ENCODE measurements around the gene MAP2K3.

MAP2K3 gene

GRCh38 chr17:21293831-21294210, 9.3 kb downstream of the MAP2K3 start:
- no peak for DNase-seq
- Mint-ChIP-seq H3K36me3 (ENCODE audit: low read depth) (peaks cover 78% of the 10 kb centered on the region), H3K4me1 (ENCODE audit: low read depth) (peaks cover 40% of the 10 kb centered on the region), H3K27me3 (peaks cover 10% of the 10 kb centered on the region), H3K9me3 (no peaks in the 10 kb centered on the region), H3K27ac (peak overlapping the region; percentile 76), H3K4me3 (no peak overlapping the region)

- Mint-ChIP-seq H3K27ac (peak overlapping the region; percentile 76), H3K27me3 (peaks cover 10% of the 10 kb centered on the region), H3K4me3 (no peak overlapping the region), H3K9me3 (no peaks in the 10 kb centered on the region), H3K4me1 (ENCODE audit: low read depth) (peaks cover 33% of the 10 kb centered on the region), H3K36me3 (ENCODE audit: low read depth) (peaks cover 81% of the 10 kb centered on the region)
- DNase-seq = no peak
These were observed 10.0 kb downstream of the MAP2K3 start for GRCh38 chr17:21294321-21295035.

DNA sequence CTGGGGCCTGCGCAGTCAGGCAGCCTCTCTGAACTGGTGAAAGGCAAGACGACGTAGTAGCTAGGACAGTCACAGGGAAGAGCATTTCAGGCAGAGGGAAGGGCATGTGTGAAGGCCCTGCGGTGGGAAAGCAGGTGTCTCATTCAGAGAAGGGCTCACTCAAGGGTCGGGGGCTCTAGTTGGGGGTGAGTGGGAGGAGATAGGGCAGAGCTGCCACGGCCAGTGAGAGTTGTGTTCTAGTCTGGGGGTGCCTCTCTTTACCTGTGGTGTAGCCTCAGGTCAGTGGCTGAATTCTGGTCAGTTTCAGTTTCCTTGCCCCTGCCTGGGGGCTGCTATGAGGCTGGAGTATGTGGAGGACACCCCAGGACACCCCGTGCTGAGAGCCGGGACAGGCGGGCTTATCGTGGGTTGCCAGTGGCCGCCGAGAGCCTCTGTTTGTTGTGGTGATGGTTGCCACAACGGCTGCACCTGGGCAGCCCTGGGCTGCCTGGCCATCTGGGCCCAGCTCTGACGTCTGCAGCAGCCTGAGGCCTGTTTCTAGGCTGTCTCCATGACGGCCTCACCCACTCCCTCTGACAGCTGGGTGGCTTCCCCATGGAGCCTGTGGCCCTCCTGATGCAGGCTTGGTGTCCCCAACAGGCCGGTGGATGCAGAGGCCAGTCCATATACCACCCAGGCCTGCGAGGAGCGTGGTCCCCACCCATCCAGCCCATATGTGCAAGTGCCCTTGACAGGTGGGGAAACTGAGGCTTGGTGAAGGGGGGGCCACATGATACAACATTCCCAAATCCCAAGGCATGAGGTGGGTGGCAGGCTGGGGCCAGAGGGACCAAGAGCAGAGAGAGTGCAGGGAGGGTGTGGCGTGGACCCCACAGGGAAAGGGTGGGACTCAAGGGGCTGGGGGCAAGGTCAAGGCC, 10.8 kb downstream of the MAP2K3 start:
- Mint-ChIP-seq H3K27me3 (peaks cover 10% of the 10 kb centered on the region), H3K36me3 (ENCODE audit: low read depth) (peaks cover 82% of the 10 kb centered on the region), H3K27ac (peak overlapping the region; percentile 76), H3K9me3 (no peaks in the 10 kb centered on the region), H3K4me1 (ENCODE audit: low read depth) (peaks cover 26% of the 10 kb centered on the region), H3K4me3 (no peak overlapping the region)
- no peak for DNase-seq

- Mint-ChIP-seq H3K4me3 (no peak overlapping the region), H3K4me1 (ENCODE audit: low read depth) (peaks cover 19% of the 10 kb centered on the region), H3K27me3 (peaks cover 5% of the 10 kb centered on the region), H3K27ac (peak overlapping the region; percentile 75), H3K36me3 (ENCODE audit: low read depth) (peaks cover 82% of the 10 kb centered on the region), H3K9me3 (no peaks in the 10 kb centered on the region)
- no peak for DNase-seq
These were observed 11.8 kb downstream of the MAP2K3 start for GRCh38 chr17:21296097-21297025.

- Mint-ChIP-seq H3K27ac (peak overlapping the region; percentile 75), H3K4me1 (ENCODE audit: low read depth) (peaks cover 16% of the 10 kb centered on the region), H3K4me3 (no peak overlapping the region), H3K9me3 (no peaks in the 10 kb centered on the region), H3K27me3 (no peaks in the 10 kb centered on the region), H3K36me3 (ENCODE audit: low read depth) (peaks cover 83% of the 10 kb centered on the region)
- no peak for DNase-seq
These were observed 12.6 kb downstream of the MAP2K3 start for GRCh38 chr17:21297026-21297520.

- no peak for DNase-seq
- Mint-ChIP-seq H3K4me3 (no peak overlapping the region), H3K27me3 (no peaks in the 10 kb centered on the region), H3K36me3 (ENCODE audit: low read depth) (peaks cover 83% of the 10 kb centered on the region), H3K4me1 (ENCODE audit: low read depth) (peaks cover 13% of the 10 kb centered on the region), H3K9me3 (no peaks in the 10 kb centered on the region), H3K27ac (peak overlapping the region; percentile 22)
These were observed 13.1 kb downstream of the MAP2K3 start for GRCh38 chr17:21297597-21297996.

- H3K27me3 Mint-ChIP-seq = no peaks in the 10 kb centered on the region
These were observed 13.8 kb downstream of the MAP2K3 start for GRCh38 chr17:21298056-21298982.

GRCh38 chr17:21298983-21299519, 14.5 kb downstream of the MAP2K3 start:
- Mint-ChIP-seq H3K4me1 (ENCODE audit: low read depth) (peaks cover 10% of the 10 kb centered on the region), H3K36me3 (ENCODE audit: low read depth) (peaks cover 88% of the 10 kb centered on the region)

More at GRCh38 chr17:21298056-21298982, 13.8 kb downstream of the MAP2K3 start:
- Mint-ChIP-seq H3K4me3 (no peak overlapping the region), H3K36me3 (ENCODE audit: low read depth) (peaks cover 85% of the 10 kb centered on the region), H3K9me3 (no peaks in the 10 kb centered on the region), H3K4me1 (ENCODE audit: low read depth) (peaks cover 11% of the 10 kb centered on the region), H3K27ac (no peak overlapping the region)
- no peak for DNase-seq

DNA sequence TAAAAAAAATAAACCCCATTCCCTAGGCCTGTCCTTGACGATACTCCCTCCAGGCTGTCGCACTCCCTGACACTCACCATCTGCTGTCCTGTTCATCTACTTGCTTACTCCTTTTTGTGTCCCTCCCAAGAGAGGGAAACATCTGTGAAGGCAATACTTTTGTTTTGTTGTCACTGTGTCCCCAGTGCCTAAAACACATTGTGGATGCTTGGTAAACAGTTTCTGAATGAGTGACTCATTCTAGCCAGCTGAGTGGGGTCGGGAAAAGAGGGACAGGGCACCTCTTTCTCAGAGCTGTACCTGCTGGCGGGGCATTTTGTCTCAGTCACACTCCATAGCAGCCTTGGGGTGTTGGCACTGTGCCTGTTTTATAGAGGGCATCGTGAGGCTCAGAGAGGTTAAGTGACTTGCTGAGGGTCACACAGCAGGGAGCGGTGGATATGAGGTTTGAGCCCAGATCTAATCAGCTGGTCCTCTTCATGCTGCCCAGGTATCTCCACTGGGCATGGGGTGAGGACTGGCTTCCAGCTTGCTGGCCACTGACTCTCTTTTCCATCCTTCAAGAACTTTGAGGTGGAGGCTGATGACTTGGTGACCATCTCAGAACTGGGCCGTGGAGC, 15.6 kb downstream of the MAP2K3 start:
- no peak overlapping the region for H3K27ac Mint-ChIP-seq
- no peak for DNase-seq
- H3K27me3 Mint-ChIP-seq = no peaks in the 10 kb centered on the region
- no peak overlapping the region for H3K4me3 Mint-ChIP-seq
- no peaks in the 10 kb centered on the region for H3K9me3 Mint-ChIP-seq
- peaks cover 86% of the 10 kb centered on the region for H3K36me3 Mint-ChIP-seq (ENCODE audit: low read depth)
- H3K4me1 Mint-ChIP-seq (ENCODE audit: low read depth) = peaks cover 3% of the 10 kb centered on the region

More at GRCh38 chr17:21298983-21299519, 14.5 kb downstream of the MAP2K3 start:
- Mint-ChIP-seq H3K4me3 (no peak overlapping the region), H3K27ac (no peak overlapping the region), H3K27me3 (no peaks in the 10 kb centered on the region), H3K9me3 (no peaks in the 10 kb centered on the region)
- no peak for DNase-seq

DNA sequence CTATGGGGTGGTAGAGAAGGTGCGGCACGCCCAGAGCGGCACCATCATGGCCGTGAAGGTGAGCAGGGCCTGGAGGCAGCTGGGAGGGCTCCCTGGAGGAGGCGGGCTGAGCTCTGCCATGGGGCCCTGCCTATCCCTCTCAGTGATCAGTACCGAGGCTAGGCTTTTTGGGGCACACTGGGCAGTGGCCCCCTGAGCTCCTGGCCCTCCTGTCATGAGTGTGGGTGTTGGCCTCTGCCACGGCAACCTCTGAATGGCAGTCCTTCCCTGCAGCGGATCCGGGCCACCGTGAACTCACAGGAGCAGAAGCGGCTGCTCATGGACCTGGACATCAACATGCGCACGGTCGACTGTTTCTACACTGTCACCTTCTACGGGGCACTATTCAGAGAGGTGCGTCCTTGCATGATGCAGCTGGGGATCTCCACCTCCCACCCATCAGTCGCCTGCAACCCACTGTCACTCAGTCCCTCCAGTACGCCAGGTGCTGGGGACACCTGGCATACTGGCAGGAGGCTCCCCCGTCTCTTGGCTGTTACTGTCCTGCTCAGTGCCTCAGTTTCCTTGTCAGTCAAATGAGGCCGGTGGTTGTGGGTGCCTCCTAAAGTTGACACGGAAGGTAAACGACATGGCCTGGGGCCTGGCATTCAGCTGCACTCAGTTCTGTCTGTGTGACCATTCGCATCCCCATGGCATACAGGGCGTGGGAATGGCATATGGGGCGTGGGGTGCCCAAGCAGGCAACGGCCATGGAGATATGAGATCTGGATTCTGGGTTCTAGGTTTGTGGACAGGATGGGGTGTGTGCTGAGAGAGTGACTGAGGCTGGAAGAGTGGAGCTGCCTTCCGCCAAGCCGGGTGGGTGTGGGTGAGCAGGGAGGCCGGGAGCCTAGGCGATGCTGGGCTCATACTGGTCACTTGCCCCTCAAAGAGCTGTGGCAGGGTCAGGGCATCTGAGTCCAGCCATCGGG, 16.4 kb downstream of the MAP2K3 start:
- no peak for DNase-seq
- no peaks in the 10 kb centered on the region for H3K9me3 Mint-ChIP-seq
- no peaks in the 10 kb centered on the region for H3K27me3 Mint-ChIP-seq
- H3K36me3 Mint-ChIP-seq (ENCODE audit: low read depth) = peaks cover 87% of the 10 kb centered on the region
- H3K4me3 Mint-ChIP-seq = no peak overlapping the region
- peaks cover 2% of the 10 kb centered on the region for H3K4me1 Mint-ChIP-seq (ENCODE audit: low read depth)
- no peak overlapping the region for H3K27ac Mint-ChIP-seq

- Mint-ChIP-seq H3K27ac (peak overlapping the region; percentile 41), H3K4me1 (ENCODE audit: low read depth) (no peaks in the 10 kb centered on the region), H3K27me3 (no peaks in the 10 kb centered on the region), H3K9me3 (no peaks in the 10 kb centered on the region), H3K36me3 (ENCODE audit: low read depth) (peaks cover 89% of the 10 kb centered on the region), H3K4me3 (no peak overlapping the region)
- no peak for DNase-seq
These were observed 17.4 kb downstream of the MAP2K3 start for GRCh38 chr17:21301593-21302550.
